HL-60/S4 (cell line): ENCODE data around the gene FITM1.

Experiments
- in situ Hi-C: fragments of 300-500 bp; cut with MboI; formaldehyde crosslinking; loops from 2 replicates; pipeline ENCODE4 v1.14.3; 2022; ENCODE audit warnings: low sequenced_read_pairs

Gene FITM1

DNA sequence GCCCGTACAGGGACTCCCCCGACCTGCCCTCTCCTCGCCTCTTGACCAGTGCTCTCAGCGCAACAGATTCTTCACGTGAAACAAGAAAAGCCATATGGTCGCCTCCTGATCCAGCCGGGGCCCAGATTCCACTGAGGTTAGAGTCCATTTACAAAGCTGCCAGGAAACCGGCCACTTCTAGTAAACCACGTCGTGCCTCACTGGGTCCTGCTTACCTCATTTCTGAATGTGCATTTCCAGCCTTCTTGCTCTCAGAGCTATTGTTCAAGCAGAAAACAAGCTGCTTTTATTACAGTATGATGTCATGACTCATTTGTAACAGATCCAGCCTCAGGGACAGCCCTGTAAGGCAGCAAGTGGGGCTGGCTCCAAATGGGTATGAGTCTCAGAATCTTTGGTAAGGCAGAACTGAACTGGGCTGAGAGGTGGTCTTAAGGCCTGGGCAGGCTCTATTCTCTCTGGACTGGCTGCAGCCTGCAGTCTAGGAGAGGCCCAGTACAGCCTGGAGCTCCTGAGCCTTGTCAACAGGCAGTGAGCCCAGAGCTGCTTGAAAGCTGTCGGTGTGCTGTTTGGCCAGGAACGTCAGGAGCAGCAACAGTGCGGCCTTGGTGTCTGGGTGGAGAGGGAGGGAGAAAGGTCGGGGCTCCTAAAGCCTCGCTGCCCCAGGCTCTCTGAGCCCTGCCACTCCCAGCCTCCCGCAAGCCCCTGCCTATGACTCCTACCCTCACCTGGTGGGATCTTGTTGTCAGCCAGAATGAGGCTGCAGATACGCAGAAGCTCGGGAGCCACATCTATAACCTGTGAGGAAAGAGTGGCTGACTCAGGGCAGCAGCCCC is 49.7 kb downstream of the FITM1 start:
- in situ Hi-C loops: no loop called here

DNA sequence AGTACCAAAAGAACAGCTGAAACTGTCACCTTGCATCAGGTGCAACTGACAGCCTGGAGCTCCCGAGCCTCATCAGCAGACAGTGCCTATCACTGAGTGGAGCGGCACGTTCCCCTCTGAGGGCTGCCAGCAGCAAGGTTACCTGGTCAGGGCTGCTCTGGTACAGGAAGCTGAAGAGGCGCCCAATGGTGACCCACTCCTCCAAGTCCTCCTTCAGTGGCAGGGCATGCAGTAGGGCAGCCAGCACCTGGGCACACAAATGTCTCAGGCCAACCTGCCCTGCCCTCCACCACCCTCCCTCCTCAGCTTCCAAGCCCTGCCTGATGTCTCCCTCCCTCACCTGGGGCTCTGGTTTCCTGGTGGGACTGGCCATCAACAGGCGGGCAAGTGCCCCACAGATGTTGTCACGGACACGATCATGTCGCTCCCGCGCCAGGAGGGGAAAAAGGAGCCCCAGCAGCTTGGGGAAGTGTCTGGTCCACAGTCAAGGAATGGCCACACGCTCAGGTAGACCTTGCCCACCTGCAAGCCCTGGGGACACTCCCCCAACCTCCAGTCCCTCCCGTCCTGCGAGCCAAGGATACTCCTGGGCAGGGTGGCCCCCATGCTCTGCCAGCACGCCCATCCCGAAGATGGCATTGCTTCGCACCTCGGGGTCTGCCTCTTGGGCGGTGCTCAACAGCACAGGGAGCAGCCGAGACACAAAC is 51.1 kb downstream of the FITM1 start:
- in situ Hi-C loops: no loop called here
